ENCODE data around the gene DEPDC4. TPM values are rescaled to one million over a fixed set of nuclear protein-coding genes. Genes with fewer than 3 reads are reported as not detected.

The DEPDC4 gene
- total and polyA plus RNA-seq, 2 of the 13 experiments (the other 11 are each of a cell fraction or from before 2014, with no cell fraction given) = 2.2 to 5.7 TPM

- TF ChIP-seq, protein P1, sequence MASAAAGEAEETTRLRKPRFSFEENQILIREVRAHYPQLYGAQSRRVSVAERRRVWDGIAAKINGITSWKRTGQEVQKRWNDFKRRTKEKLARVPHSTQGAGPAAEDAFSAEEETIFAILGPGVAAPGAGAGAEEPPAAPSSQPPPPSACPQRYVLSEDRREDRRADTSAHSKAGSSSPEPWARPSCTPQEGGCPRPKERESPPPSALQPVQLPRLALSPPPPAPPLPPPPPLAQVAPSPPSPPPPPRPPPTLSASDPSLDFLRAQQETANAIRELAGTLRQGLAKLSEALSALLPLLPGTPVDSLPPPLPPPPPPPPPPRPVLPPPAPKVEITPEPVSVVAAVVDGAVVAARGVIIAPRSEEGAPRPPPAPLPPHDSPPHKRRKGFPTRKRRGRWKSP (CRISPR knock-in tag; IDR thresholded peaks at IDR 0.05) = peak; percentile 19; the same call in 1 of the 2 replicates
- TF ChIP-seq ZNF839 (CRISPR knock-in tag; IDR thresholded peaks at IDR 0.05; ENCODE audit: borderline replicate concordance) = no peak
- TF ChIP-seq ARNT (IDR thresholded peaks at IDR 0.05) = no peak
- no peak for TF ChIP-seq XBP1 (CRISPR knock-in tag; IDR thresholded peaks at IDR 0.05)
- peak; percentile 66; the same call in 1 of the 2 replicates for TF ChIP-seq ZNF784 (CRISPR knock-in tag; IDR thresholded peaks at IDR 0.05; ENCODE audit: borderline replicate concordance)
- no peak for TF ChIP-seq ZNF615 (CRISPR knock-in tag; IDR thresholded peaks at IDR 0.05; ENCODE audit: borderline replicate concordance)
- no peak for TF ChIP-seq PLRG1 (conservative IDR thresholded peaks at IDR 0.05)
- TF ChIP-seq SP1 (IDR thresholded peaks at IDR 0.05) = no peak
- peak; percentile 67 for TF ChIP-seq SP1 (CRISPR knock-in tag; IDR thresholded peaks at IDR 0.05)
- no peak for TF ChIP-seq ETV6 (CRISPR knock-in tag; conservative IDR thresholded peaks at IDR 0.05)
- TF ChIP-seq ZSCAN5A (CRISPR knock-in tag; IDR thresholded peaks at IDR 0.05; ENCODE audit: borderline replicate concordance) = 0 out of 2 replicates have a peak, but pooled peaks have one; percentile 25
- TF ChIP-seq RFX1 (IDR thresholded peaks at IDR 0.05) = no peak
- TF ChIP-seq, protein P2, sequence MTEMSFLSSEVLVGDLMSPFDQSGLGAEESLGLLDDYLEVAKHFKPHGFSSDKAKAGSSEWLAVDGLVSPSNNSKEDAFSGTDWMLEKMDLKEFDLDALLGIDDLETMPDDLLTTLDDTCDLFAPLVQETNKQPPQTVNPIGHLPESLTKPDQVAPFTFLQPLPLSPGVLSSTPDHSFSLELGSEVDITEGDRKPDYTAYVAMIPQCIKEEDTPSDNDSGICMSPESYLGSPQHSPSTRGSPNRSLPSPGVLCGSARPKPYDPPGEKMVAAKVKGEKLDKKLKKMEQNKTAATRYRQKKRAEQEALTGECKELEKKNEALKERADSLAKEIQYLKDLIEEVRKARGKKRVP (CRISPR knock-in tag; IDR thresholded peaks at IDR 0.05) = peak in 1 of 2 experiments; percentile 53; a peak in 1 of 4 replicates
- TF ChIP-seq NONO (IDR thresholded peaks at IDR 0.05) = no peak
- TF ChIP-seq NONO (CRISPR knock-in tag; conservative IDR thresholded peaks at IDR 0.05) = peak; percentile 69
- 0 out of 2 replicates have a peak, but pooled peaks have one; percentile 16 for TF ChIP-seq MAZ (IDR thresholded peaks at IDR 0.05; ENCODE audit: borderline replicate concordance, low read depth, low read length)
- peak; percentile 71; the same call in 1 of the 2 replicates for TF ChIP-seq MAZ (CRISPR knock-in tag; IDR thresholded peaks at IDR 0.05; ENCODE audit: low read depth)
- TF ChIP-seq, protein P3, sequence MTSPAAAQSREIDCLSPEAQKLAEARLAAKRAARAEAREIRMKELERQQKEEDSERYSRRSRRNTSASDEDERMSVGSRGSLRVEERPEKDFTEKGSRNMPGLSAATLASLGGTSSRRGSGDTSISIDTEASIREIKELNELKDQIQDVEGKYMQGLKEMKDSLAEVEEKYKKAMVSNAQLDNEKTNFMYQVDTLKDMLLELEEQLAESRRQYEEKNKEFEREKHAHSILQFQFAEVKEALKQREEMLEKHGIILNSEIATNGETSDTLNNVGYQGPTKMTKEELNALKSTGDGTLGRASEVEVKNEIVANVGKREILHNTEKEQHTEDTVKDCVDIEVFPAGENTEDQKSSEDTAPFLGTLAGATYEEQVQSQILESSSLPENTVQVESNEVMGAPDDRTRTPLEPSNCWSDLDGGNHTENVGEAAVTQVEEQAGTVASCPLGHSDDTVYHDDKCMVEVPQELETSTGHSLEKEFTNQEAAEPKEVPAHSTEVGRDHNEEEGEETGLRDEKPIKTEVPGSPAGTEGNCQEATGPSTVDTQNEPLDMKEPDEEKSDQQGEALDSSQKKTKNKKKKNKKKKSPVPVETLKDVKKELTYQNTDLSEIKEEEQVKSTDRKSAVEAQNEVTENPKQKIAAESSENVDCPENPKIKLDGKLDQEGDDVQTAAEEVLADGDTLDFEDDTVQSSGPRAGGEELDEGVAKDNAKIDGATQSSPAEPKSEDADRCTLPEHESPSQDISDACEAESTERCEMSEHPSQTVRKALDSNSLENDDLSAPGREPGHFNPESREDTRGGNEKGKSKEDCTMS (CRISPR knock-in tag; conservative IDR thresholded peaks at IDR 0.05) = no peak
- TF ChIP-seq KLF6 (CRISPR knock-in tag; IDR thresholded peaks at IDR 0.05) = 0 out of 2 replicates have a peak, but pooled peaks have one; percentile 47
- no peak for TF ChIP-seq MTA3 (CRISPR knock-in tag; IDR thresholded peaks at IDR 0.05)
- TF ChIP-seq ZSCAN21 (CRISPR knock-in tag; IDR thresholded peaks at IDR 0.05; ENCODE audit: borderline replicate concordance) = no peak
- no peak for TF ChIP-seq PAF1 (CRISPR knock-in tag; IDR thresholded peaks at IDR 0.05)
- no peak for TF ChIP-seq ZNF720 (CRISPR knock-in tag; IDR thresholded peaks at IDR 0.05)
- no peak for TF ChIP-seq ZNF432 (CRISPR knock-in tag; IDR thresholded peaks at IDR 0.05; ENCODE audit: borderline replicate concordance)
- TF ChIP-seq ZKSCAN5 (CRISPR knock-in tag; IDR thresholded peaks at IDR 0.05) = no peak
Measured at GRCh38 chr12:100266835-100267602, at the start of gene DEPDC4, which contains the start of gene SCYL2 (continued).
